B cell (primary cell): Measurements from ENCODE around the gene UACA.

Experiments
- EZH2 ChIP-seq: IDR thresholded peaks from 2 replicates; pipeline ENCODE4 v1.6.1; 2012; ENCODE audit warnings: borderline replicate concordance, low read depth, mild to moderate bottlenecking, moderate library complexity, low read length; ENCODE audit not compliant: insufficient read depth, poor library complexity, severe bottlenecking
- TF ChIP-seq, protein P1 (sequence below): fragments of 200-600 bp; IDR thresholded peaks from one replicate; pipeline ENCODE4 v1.8.0; 2022; ENCODE audit warnings: antibody characterized with exemption, mild to moderate bottlenecking

DNA sequence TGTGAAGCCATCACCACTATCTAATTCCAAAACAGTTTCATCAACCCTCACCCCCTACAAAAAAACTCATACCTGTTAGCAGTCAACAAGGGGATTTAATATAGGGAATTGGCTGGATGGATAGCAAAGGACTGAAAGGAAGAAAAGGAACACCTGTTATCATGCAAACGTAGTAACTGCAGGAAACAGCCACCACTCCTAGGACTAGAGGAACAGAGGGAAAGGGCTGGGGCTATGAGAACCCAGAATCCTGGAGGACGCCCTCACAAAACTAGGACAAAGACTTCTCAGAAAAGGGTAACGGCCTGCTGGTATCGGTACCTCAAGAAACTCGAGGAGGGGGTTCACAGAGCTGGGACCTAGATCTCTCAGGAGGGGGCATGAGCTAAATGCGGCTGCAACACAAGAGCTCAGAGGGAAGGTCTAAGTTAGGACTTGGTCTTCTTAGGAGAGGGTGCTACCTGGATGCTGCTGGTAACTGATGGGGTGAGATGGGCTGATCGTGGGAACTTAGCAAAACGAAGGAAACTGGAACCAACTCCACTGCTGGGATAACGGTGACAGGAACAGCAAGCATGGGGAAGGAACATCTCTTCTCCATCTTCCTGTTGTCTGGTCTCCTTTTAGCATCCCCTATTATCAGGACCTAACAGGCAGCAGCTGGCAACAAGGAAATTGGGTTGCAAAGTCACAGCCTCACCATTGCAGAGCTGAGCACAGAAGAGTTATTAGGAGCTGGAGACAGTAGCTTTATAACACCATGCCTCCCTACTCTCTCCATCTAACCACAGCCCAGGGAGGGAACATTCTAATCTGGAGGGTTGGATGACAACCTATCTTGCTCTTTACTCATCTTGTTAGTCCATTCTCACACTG is 147.7 kb downstream of the UACA start:
- TF ChIP-seq, protein P1, sequence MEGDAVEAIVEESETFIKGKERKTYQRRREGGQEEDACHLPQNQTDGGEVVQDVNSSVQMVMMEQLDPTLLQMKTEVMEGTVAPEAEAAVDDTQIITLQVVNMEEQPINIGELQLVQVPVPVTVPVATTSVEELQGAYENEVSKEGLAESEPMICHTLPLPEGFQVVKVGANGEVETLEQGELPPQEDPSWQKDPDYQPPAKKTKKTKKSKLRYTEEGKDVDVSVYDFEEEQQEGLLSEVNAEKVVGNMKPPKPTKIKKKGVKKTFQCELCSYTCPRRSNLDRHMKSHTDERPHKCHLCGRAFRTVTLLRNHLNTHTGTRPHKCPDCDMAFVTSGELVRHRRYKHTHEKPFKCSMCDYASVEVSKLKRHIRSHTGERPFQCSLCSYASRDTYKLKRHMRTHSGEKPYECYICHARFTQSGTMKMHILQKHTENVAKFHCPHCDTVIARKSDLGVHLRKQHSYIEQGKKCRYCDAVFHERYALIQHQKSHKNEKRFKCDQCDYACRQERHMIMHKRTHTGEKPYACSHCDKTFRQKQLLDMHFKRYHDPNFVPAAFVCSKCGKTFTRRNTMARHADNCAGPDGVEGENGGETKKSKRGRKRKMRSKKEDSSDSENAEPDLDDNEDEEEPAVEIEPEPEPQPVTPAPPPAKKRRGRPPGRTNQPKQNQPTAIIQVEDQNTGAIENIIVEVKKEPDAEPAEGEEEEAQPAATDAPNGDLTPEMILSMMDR: no peak
- TF ChIP-seq EZH2: no peak
